KMS-11 (cell line): ENCODE measurements around the gene CFAP20.

Experiments used
- H2AFZ ChIP-seq: fragments of 200-600 bp; sonication (generic); 2 replicates; pipeline ENCODE4 v1.6.1; 2016; ENCODE audit warnings: antibody characterized with exemption, mixed run types, low read depth
- H3K27ac ChIP-seq: fragments of 200-600 bp; sonication (generic); 2 replicates; pipeline ENCODE4 v1.6.1; 2016; ENCODE audit warnings: mild to moderate bottlenecking, mixed run types
- H3K27me3 ChIP-seq: fragments of 200-600 bp; sonication (generic); 2 replicates; pipeline ENCODE4 v1.6.1; 2017; ENCODE audit warnings: mild to moderate bottlenecking, low read depth, mixed run types, moderate library complexity; ENCODE audit not compliant: insufficient read depth
- H3K36me3 ChIP-seq: fragments of 200-600 bp; sonication (generic); 2 replicates; pipeline ENCODE4 v1.6.1; 2017; ENCODE audit warnings: mild to moderate bottlenecking, mixed run types; ENCODE audit not compliant: insufficient read depth
- H3K4me1 ChIP-seq: fragments of 200-600 bp; sonication (generic); 2 replicates; pipeline ENCODE4 v1.6.1; 2016; ENCODE audit warnings: mild to moderate bottlenecking, low read depth, mixed run types; ENCODE audit not compliant: poor library complexity, severe bottlenecking
- H3K4me2 ChIP-seq: fragments of 200-600 bp; sonication (generic); 2 replicates; pipeline ENCODE4 v1.7.0; 2016; ENCODE audit warnings: mild to moderate bottlenecking, mixed run types
- H3K4me3 ChIP-seq: fragments of 200-600 bp; sonication (generic); IDR thresholded peaks from 2 replicates; pipeline ENCODE4 v1.6.1; 2017; ENCODE audit warnings: low read depth, low read length, mixed read lengths; ENCODE audit not compliant: insufficient read depth
- H3K79me2 ChIP-seq: fragments of 200-600 bp; sonication (generic); 2 replicates; pipeline ENCODE4 v1.6.1; 2016; ENCODE audit warnings: low read depth, mixed run types; ENCODE audit not compliant: insufficient read depth
- H3K9ac ChIP-seq: fragments of 200-600 bp; sonication (generic); 2 replicates; pipeline ENCODE4 v1.6.1; 2016; ENCODE audit warnings: mild to moderate bottlenecking, mixed run types
- H4K20me1 ChIP-seq: fragments of 200-600 bp; sonication (generic); 2 replicates; pipeline ENCODE4 v1.6.1; 2016; ENCODE audit warnings: mild to moderate bottlenecking, mixed run types; ENCODE audit not compliant: insufficient read depth
- TF ChIP-seq, protein P1 (sequence below): fragments of 200-600 bp; sonication (generic); conservative IDR thresholded peaks from 2 replicates; pipeline ENCODE4 v1.6.1; 2017; ENCODE audit warnings: low read depth, mild to moderate bottlenecking, antibody characterized with exemption, low read length, moderate library complexity, mixed read lengths

CFAP20 gene

DNA sequence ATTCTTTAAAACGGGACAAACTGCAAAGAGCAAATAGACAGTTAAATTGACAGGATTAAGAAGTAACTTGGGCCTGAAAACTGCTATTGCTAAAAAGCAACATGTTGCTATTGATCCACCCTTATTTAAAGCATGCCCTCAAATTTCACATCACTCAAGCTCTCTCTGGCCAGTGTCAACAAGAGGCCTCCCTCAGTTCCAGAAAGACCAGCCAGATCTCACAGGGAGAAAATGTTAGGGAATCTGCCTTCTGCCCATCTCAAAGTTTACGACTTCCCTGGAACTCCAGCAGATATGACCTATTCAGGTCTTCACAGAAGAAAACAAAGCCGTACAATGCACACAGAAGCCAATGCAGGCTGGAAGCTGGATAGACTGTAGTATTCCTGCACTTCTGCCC is 8.9 kb downstream of the CFAP20 start:
- no peak overlapping the region for H3K27ac ChIP-seq
- no peak overlapping the region for H3K4me3 ChIP-seq
- no peak overlapping the region for H3K4me2 ChIP-seq
- TF ChIP-seq, protein P1, sequence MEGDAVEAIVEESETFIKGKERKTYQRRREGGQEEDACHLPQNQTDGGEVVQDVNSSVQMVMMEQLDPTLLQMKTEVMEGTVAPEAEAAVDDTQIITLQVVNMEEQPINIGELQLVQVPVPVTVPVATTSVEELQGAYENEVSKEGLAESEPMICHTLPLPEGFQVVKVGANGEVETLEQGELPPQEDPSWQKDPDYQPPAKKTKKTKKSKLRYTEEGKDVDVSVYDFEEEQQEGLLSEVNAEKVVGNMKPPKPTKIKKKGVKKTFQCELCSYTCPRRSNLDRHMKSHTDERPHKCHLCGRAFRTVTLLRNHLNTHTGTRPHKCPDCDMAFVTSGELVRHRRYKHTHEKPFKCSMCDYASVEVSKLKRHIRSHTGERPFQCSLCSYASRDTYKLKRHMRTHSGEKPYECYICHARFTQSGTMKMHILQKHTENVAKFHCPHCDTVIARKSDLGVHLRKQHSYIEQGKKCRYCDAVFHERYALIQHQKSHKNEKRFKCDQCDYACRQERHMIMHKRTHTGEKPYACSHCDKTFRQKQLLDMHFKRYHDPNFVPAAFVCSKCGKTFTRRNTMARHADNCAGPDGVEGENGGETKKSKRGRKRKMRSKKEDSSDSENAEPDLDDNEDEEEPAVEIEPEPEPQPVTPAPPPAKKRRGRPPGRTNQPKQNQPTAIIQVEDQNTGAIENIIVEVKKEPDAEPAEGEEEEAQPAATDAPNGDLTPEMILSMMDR, result no peak
- no peak overlapping the region for H3K9ac ChIP-seq
- H3K79me2 ChIP-seq, result peaks cover 76% of the 10 kb centered on the region
- H3K36me3 ChIP-seq, result peaks cover 5% of the 10 kb centered on the region; the same call in 1 of the 2 replicates
- peaks cover 29% of the 10 kb centered on the region for H3K4me1 ChIP-seq
- peaks cover 21% of the 10 kb centered on the region for H4K20me1 ChIP-seq
- H2AFZ ChIP-seq, result no peak overlapping the region
- H3K27me3 ChIP-seq, result no peaks in the 10 kb centered on the region

DNA sequence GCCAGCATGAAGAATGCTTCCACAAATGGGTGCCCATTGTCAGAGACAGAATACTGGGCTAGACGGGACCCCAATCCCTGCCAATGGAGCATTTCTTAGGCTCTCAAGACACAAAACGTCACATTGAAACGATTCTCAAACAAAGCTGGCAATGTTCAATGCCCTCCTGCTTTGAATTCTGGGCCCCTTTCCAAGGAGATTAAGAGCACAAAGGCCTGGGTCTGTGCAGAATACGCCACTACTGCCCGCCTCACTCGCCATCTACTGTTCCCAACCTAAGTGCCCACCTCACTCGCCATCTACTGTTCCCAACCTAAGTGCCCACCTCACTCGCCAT is 9.7 kb downstream of the CFAP20 start:
- Histone ChIP-seq H3K4me2 (no peak overlapping the region), H3K27ac (no peak overlapping the region), H3K4me1 (peaks cover 29% of the 10 kb centered on the region), H3K27me3 (no peaks in the 10 kb centered on the region), H3K9ac (no peak overlapping the region), H3K36me3 (peaks cover 5% of the 10 kb centered on the region; the same call in 1 of the 2 replicates), H3K79me2 (peaks cover 70% of the 10 kb centered on the region), H2AFZ (no peak overlapping the region), H3K4me3 (no peak overlapping the region), H4K20me1 (peaks cover 21% of the 10 kb centered on the region)
- TF ChIP-seq, protein P1, result no peak

DNA sequence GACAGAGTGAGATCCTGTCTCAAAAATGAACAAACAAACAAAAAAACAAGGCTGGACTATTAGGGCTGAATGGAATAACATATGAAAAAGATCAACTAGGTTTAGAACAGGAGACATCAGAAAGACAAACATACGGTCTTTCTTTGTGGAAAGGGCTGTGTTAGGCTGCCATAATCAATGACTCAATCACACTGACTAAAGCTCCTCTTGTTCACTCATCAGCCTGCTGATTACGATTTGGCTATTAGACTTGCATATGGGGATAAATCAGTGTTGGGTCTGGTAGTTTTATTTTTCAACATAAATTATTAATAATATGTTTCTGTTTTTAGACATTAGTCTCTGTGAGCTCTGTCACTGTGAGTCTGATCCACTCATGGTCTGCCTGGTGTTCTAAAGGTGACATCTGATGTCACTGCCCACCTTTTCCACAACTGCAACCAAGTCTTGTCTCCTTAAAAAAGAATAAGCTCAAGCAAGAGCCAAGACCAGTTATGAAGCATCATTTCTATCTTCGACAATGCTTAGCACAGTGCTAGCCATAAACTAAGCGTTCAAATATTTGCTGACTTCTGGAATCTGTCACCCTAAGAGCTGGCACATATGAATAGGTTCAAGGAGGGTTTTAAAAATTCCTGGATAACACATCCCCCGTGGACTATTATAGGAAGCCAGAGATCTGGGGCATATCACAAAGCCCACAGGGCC is 10.2 kb downstream of the CFAP20 start:
- H3K27me3 ChIP-seq, result no peaks in the 10 kb centered on the region
- H3K9ac ChIP-seq, result no peak overlapping the region
- peaks cover 5% of the 10 kb centered on the region; the same call in 1 of the 2 replicates for H3K36me3 ChIP-seq
- peaks cover 64% of the 10 kb centered on the region for H3K79me2 ChIP-seq
- no peak overlapping the region for H3K4me3 ChIP-seq
- no peak overlapping the region for H2AFZ ChIP-seq
- H3K4me1 ChIP-seq, result peaks cover 26% of the 10 kb centered on the region
- H3K4me2 ChIP-seq, result no peak overlapping the region
- TF ChIP-seq, protein P1, result no peak
- H4K20me1 ChIP-seq, result peaks cover 21% of the 10 kb centered on the region
- H3K27ac ChIP-seq, result no peak overlapping the region

DNA sequence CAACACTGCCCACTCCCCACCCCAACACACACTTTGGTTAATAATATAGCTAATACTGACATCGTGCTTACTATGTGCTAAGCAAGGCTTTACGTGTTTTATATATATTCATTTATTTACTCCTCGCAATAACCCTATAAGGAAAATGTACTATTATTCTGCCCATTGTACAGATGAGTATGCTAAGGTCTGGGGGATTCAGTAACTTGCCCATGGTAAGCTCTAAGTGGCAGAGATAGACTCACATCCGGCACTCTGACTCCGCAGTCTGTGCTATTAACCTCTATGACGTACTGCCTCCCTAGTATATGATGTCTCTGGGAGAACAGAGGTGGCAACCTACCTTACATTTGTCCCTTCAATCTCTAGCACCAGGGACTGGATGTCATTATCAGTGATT is 12.7 kb downstream of the CFAP20 start:
- Histone ChIP-seq H3K27ac (no peak overlapping the region), H3K9ac (no peak overlapping the region), H3K27me3 (no peaks in the 10 kb centered on the region), H3K4me3 (no peak overlapping the region), H4K20me1 (peaks cover 18% of the 10 kb centered on the region), H3K36me3 (peaks cover 8% of the 10 kb centered on the region; the same call in 1 of the 2 replicates), H3K4me2 (no peak overlapping the region), H3K4me1 (peaks cover 12% of the 10 kb centered on the region), H2AFZ (no peak overlapping the region), H3K79me2 (peaks cover 40% of the 10 kb centered on the region)
- TF ChIP-seq, protein P1, result no peak
